Neural crest cell (in vitro differentiated cells): ENCODE results near the gene PLEKHH3. TPM values are rescaled to one million over a fixed set of nuclear protein-coding genes. Genes with fewer than 3 reads are reported as not detected.

Source experiments
- DNase-seq: peaks from one replicate; pipeline ENCODE4 v3.0.0; 2021; ENCODE audit warnings: low read depth, mixed read lengths, low spot score
- H3K27ac Mint-ChIP-seq: one replicate; pipeline ENCODE4 v1.8.0; 2021; ENCODE audit warnings: mild to moderate bottlenecking, mixed read lengths; ENCODE audit not compliant: unreplicated experiment
- H3K27me3 Mint-ChIP-seq: 2 replicates; pipeline ENCODE4 v1.8.0; 2021; ENCODE audit warnings: low read depth, mild to moderate bottlenecking, mixed read lengths
- H3K36me3 Mint-ChIP-seq: 2 replicates; pipeline ENCODE4 v1.8.0; 2021; ENCODE audit warnings: low read depth, mild to moderate bottlenecking, mixed read lengths
- H3K4me1 Mint-ChIP-seq: 2 replicates; pipeline ENCODE4 v1.8.0; 2021; ENCODE audit warnings: mixed read lengths
- H3K4me3 Mint-ChIP-seq: one replicate; pipeline ENCODE4 v1.8.0; 2021; ENCODE audit warnings: mild to moderate bottlenecking, mixed read lengths
- H3K9me3 Mint-ChIP-seq: 2 replicates; pipeline ENCODE4 v1.8.0; 2021; ENCODE audit warnings: mixed read lengths
- long read RNA-seq: library from polyadenylated mRNA; unstranded; transcript quantifications from one replicate; pipeline ENCODE4 v2.0.0, GENCODE V29; 2020
- total RNA-seq: library from RNA; stranded (reverse); gene quantifications from 2 replicates; pipeline ENCODE4 v1.2.1, GENCODE V29; 2021
- TF ChIP-seq, protein P1 (sequence below): fragments of 200-600 bp; sonication (generic); conservative IDR thresholded peaks from 2 replicates; pipeline ENCODE4 v1.5.0; 2021; ENCODE audit warnings: antibody characterized with exemption, mild to moderate bottlenecking

PLEKHH3 gene, protein sequence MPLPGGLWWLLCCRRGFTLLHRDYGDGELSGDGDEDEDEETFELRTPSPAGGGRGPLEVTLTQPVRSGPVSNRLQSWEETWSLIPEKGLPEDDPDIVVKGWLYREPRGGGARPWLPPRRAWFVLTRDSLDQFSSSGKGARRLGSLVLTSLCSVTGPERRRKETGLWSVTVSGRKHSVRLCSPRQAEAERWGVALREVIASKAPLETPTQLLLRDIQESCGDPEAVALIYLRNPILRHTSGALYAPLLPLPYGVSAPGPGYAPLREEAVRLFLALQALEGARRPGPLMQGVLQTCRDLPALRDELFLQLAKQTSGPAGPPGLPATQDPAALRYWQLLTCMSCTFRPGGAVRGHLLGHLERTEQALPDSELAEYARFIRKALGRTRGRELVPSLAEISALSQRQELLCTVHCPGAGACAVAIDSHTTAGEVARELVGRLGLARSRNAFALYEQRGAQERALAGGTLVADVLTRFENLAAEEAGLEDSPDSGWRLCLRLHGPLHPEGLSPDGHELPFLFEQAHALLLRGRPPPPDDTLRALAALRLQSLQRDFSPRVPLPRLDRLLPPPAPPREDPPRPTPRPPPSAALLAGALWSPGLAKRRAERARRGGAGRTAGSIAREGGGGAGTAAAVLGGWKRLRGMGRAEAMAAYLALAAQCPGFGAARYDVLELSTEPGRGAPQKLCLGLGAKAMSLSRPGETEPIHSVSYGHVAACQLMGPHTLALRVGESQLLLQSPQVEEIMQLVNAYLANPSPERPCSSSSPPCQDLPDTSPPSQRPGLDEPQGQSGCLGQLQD
- total RNA-seq, result 16.4 and 20.8 TPM in 2 replicates
- long read RNA-seq, result 0 reads

DNA sequence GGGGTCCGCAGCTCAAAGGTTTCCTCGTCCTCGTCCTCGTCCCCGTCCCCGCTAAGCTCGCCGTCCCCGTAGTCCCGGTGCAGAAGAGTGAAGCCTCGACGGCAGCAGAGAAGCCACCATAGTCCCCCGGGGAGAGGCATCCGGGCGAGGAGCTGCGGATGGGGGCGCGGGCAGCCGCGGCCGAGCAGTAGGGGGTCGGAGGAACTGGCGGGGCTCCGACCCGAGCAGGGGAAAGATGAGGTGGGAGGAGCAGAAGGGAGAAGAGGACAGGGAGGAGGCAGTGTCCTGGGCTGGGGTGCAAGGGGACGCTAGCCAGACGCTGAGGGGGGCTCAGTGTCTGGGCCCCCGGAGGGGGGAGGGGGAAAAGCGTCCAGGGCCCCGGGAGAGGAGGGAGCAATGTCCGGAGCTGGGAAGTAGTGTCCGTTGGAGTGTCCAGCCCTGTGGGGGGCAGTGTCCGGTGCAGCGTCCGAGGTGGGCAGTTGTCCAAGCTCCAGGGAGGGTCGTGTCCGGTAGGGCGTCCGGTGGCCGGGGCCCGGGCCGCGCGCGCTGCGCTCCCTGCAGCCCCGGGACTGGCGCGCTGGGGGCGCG, at the start of gene PLEKHH3:
Gene PLEKHH3, minus strand, starts transcription at position 571 of the 588 bp plus-strand sequence. Its CDS starts 431 bp downstream, at position 140.
- peak; percentile 45 for DNase-seq
- H3K9me3 Mint-ChIP-seq, result no peaks in the 10 kb centered on the region
- H3K4me1 Mint-ChIP-seq, result peaks cover 45% of the 10 kb centered on the region
- TF ChIP-seq, protein P1, sequence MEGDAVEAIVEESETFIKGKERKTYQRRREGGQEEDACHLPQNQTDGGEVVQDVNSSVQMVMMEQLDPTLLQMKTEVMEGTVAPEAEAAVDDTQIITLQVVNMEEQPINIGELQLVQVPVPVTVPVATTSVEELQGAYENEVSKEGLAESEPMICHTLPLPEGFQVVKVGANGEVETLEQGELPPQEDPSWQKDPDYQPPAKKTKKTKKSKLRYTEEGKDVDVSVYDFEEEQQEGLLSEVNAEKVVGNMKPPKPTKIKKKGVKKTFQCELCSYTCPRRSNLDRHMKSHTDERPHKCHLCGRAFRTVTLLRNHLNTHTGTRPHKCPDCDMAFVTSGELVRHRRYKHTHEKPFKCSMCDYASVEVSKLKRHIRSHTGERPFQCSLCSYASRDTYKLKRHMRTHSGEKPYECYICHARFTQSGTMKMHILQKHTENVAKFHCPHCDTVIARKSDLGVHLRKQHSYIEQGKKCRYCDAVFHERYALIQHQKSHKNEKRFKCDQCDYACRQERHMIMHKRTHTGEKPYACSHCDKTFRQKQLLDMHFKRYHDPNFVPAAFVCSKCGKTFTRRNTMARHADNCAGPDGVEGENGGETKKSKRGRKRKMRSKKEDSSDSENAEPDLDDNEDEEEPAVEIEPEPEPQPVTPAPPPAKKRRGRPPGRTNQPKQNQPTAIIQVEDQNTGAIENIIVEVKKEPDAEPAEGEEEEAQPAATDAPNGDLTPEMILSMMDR, result peak; percentile 33
- peaks cover 17% of the 10 kb centered on the region for H3K27me3 Mint-ChIP-seq
- peak within 1 kb of the TSS; percentile 93 for H3K27ac Mint-ChIP-seq
- H3K4me3 Mint-ChIP-seq, result peak within 1 kb of the TSS; percentile 97
- H3K36me3 Mint-ChIP-seq, result peaks cover 3% of the 10 kb centered on the region

DNA sequence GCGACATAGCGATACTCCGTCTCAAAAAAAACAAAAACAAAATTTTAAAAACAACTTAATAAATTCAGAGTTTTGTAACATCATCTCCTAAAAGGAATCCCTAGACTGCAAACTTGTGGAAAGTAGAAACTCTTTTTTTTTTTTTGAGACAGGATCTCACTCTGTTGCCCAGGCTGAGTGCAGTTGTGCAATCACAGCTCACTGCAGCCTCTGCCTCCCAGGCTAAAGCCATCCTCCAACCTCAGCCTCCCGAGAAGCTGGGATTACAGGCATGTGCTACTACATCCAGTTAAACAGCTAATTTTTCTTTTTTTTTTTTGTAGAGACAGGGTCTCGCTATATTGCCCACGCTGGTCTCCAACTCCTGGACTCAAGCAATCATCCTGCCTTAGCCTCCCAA, 48.3 kb upstream of the PLEKHH3 start:
- Mint-ChIP-seq H3K36me3 (peaks cover 5% of the 10 kb centered on the region), H3K9me3 (no peaks in the 10 kb centered on the region), H3K27ac (no peak overlapping the region), H3K27me3 (no peaks in the 10 kb centered on the region), H3K4me3 (no peak overlapping the region), H3K4me1 (no peaks in the 10 kb centered on the region)
- TF ChIP-seq, protein P1, result no peak
- no peak for DNase-seq

DNA sequence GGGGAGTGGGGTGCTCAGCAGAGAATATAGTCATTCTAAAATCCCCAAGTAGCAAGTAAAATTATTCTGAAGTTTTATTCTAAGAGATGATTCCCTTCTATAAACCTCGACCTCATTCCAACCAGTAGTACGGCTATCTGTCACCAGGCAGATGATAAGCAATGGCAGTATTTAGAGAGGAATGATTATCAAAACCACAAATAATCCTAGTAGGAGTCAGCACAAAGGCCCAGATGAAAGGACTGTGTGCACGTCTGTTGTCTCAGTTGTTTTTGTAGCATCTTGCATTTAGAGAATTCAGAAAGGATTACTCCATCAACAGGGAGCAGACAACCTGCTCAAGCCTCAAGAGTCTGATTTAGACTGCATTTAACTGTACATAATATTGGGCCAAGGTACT, 46.8 kb upstream of the PLEKHH3 start:
- Mint-ChIP-seq H3K36me3 (peaks cover 5% of the 10 kb centered on the region), H3K27me3 (no peaks in the 10 kb centered on the region), H3K4me3 (no peak overlapping the region), H3K4me1 (no peaks in the 10 kb centered on the region), H3K9me3 (no peaks in the 10 kb centered on the region), H3K27ac (no peak overlapping the region)
- DNase-seq, result no peak
- TF ChIP-seq, protein P1, result no peak

DNA sequence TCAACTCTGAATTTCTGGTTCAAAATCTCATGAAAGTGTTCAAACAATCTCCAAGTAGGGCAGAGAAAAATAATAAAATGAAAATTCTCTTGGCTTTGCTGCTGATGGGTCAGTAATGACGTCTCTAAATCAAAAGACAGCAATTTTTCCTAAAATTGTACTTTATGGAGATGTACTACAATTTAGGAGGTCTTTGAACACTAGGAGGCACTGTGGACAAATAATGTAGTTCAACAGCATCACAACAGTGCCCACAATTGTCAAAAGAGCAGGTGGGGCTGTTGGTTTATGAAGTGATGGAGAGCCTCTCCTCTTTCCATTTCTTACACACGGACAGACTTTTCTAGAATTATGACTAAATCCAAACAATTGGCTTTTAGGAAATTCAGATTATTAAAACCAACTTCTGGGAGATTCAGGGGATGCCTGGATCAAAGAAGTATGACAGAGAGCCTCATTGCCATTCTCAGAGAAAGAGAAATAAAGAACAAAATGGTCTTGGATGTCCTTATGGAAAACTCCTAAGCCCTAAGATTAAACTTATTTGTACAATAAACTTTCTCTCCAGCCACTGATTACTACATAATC, 44.3 kb upstream of the PLEKHH3 start:
- H3K27ac Mint-ChIP-seq, result no peak overlapping the region
- TF ChIP-seq, protein P1, result peak; percentile 81
- no peaks in the 10 kb centered on the region for H3K4me1 Mint-ChIP-seq
- H3K36me3 Mint-ChIP-seq, result peaks cover 7% of the 10 kb centered on the region
- no peaks in the 10 kb centered on the region for H3K9me3 Mint-ChIP-seq
- peak; percentile 18 for DNase-seq
- H3K27me3 Mint-ChIP-seq, result no peaks in the 10 kb centered on the region
- H3K4me3 Mint-ChIP-seq, result no peak overlapping the region

DNA sequence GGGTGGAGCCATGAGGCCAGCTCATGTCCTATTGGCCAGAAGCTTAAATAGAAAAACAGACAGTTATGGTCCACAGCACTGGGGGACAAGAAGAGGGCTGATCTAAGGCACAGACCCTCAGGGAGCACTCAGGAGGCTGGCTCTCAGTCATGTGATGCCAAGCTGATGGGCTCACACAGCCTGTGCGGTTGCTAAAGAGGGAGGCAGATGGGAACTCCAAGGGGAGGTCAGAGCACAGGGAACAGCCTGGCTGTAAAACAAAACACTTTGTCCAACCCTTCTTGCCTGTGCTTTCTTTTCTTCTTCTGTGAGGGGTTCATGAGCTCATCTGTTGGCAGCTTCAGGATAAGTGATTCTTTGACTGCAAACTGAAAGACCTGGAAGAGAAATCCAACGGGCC, 32.8 kb upstream of the PLEKHH3 start:
- H3K27me3 Mint-ChIP-seq, result no peaks in the 10 kb centered on the region
- peaks cover 2% of the 10 kb centered on the region for H3K36me3 Mint-ChIP-seq
- no peaks in the 10 kb centered on the region for H3K4me1 Mint-ChIP-seq
- H3K27ac Mint-ChIP-seq, result no peak overlapping the region
- no peak overlapping the region for H3K4me3 Mint-ChIP-seq
- no peaks in the 10 kb centered on the region for H3K9me3 Mint-ChIP-seq
- TF ChIP-seq, protein P1, result no peak
- no peak for DNase-seq
